Posterior vena cava (tissue), 2 donors: ENCODE results near the gene ARFGAP3. TPM values are rescaled to one million over a fixed set of nuclear protein-coding genes. Genes with fewer than 3 reads are reported as not detected.

ENCODE experiments used
- DNase-seq: peaks from one replicate; pipeline ENCODE4 v3.0.0-alpha.2; 2020; ENCODE audit warnings: low spot score
- intact Hi-C, 2 donors: fragments of 100-400 bp; cut with DNase I; formaldehyde crosslinking; loops; one replicate each; pipeline versions ENCODE4 v1.14.1 to v1.14.2; 2022 to 2023
- long read RNA-seq, 2 donors: library from polyadenylated mRNA; unstranded; transcript quantifications; one replicate each; pipeline ENCODE4 v2.0.0, GENCODE V29; 2020 to 2021
- total RNA-seq, 2 donors: library from RNA; stranded (reverse); fragmentation: NEBNext Ultra II Directional; extraction: Animal tissue kit (Norgen Biotek cat#: 25700); gene quantifications; one replicate each; pipeline ENCODE4 v1.2.1, GENCODE V29; 2021
- donor health status: DM: yes; HTN: yes; CAD: no.
- donor health status: DM: yes; HTN: yes; CAD: no.

ARFGAP3 gene, protein sequence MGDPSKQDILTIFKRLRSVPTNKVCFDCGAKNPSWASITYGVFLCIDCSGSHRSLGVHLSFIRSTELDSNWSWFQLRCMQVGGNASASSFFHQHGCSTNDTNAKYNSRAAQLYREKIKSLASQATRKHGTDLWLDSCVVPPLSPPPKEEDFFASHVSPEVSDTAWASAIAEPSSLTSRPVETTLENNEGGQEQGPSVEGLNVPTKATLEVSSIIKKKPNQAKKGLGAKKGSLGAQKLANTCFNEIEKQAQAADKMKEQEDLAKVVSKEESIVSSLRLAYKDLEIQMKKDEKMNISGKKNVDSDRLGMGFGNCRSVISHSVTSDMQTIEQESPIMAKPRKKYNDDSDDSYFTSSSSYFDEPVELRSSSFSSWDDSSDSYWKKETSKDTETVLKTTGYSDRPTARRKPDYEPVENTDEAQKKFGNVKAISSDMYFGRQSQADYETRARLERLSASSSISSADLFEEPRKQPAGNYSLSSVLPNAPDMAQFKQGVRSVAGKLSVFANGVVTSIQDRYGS
- 10 to 100 TPM; 36.9 to 53.0 TPM for total RNA-seq
- long read RNA-seq, donor 1, transcript ARFGAP3-201 (16 exons, 2,857 nt) = major isoform, 34 of 41 reads
- long read RNA-seq, donor 1, partial matches to known transcripts = 4 of 41 reads
- long read RNA-seq, donor 1, other reads (novel, unspliced or antisense) = 3 of 41 reads
- long read RNA-seq, donor 2, transcript ARFGAP3-201 (16 exons, 2,857 nt) = major isoform, 79 of 133 reads
- long read RNA-seq, donor 2, partial matches to known transcripts = 22 of 133 reads
- long read RNA-seq, donor 2, other reads (novel, unspliced or antisense) = 31 of 133 reads

DNA sequence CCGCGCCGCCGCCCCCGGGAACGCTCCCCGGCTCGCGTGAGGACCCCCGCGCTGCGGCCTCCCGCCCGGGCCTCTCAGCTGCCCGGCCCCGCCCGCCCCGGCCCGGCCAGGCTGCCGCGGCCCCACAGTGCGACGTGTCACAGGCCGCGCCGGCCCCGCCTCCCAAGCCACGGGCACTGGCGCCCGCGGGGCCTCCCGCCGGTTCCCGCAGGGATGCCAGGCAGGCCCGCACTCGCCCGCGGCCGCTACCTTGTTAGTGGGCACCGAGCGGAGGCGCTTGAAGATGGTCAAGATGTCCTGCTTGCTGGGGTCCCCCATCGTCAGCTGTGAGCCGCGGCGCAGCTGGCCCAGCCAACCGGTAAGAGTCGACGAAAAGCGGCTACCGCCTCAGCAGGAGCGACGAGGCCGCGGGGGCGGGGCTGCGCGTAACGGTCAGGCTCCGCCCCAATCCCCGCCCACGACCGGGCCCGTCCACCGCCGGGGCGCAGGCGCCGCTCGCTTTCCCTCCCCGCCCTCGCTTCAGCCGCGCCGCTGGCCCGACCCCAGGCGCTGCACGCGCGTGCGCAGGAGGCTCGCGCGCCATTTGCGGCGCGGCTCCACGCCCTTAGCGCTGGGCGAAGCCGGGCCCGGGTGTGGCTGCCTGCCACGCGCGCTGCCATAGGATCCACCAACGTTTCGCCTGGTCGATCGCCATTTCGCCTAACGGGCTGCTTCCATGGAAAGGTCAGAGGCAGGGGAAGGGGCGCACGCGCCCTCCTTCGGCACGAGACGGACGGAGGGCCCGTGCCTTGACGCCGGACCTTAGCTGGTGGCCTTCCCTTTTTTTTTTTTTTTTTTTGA, at the start of gene ARFGAP3:
Gene ARFGAP3, minus strand, starts transcription at position 409 of the 840 bp plus-strand sequence. Its CDS starts 91 bp downstream, at position 318.
- peak; percentile 98 for DNase-seq
- intact Hi-C loops = no loop called here

DNA sequence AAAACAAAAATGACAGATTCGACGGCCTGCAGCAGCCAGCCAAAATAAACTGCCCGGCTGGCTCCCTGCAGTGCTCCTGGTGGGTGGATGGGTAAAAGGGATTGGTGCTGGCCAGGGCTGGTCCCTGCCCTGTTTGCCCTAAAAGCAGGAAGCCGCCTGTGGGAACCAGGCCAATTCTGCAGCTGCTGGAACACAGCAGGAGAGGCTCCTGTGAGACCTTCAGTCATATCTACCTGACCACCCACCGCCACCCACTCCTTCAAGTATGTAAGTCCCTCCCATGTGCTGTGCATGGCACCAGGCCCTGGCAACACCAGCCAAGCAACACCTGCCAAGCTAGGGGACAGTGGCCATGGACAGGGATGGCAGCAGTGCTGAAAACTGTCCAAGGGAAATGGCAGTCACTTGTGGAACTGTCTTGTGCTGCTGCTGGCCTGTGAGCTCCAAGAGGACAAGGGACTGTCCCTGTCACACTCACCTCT, 48.7 kb upstream of the ARFGAP3 start:
- intact Hi-C loops = no loop called here
- DNase-seq = no peak

DNA sequence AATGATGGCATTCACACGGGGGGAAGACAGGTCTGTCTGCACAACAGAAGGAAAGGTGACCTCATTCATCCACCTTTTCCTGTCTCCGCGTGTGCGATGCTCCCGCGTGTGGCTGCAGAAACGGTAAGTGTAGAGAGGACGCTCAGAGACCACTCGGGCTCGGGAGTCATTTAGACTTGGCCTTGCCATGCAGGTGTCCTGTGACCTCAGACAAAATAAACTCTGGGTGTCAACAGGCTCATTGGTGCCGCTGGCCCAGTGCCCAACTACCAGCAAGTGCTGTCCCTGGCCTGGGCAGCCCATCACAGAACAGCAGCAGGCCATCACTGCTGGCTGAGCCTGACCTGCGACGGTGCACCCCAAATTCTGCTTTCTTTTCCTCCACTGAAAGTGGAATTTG, 48.1 kb upstream of the ARFGAP3 start:
- intact Hi-C loops = no loop called here

DNA sequence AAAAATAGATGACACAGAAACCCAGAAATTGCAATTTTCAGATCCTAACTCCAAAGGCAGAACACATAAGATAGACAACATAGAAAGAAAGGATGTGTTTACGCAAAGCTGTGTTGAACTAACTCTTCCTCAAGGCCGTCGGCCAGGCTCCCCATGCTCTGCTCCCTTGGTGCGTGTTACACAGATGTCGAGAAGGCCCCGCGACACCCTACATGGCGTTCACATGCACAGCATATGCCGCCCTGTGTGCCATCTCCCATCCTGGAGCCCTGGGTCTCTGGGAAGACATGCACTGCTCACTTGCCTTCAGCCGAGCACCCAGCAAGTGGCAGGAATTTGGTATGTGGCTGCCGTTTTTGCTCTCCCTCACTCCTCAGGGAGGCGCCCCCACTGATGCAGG, 47.0 kb upstream of the ARFGAP3 start:
- no peak for DNase-seq
- intact Hi-C loops = no loop called here

More for the DNA sequence above, 48.1 kb upstream of the ARFGAP3 start:
- DNase-seq = no peak

DNA sequence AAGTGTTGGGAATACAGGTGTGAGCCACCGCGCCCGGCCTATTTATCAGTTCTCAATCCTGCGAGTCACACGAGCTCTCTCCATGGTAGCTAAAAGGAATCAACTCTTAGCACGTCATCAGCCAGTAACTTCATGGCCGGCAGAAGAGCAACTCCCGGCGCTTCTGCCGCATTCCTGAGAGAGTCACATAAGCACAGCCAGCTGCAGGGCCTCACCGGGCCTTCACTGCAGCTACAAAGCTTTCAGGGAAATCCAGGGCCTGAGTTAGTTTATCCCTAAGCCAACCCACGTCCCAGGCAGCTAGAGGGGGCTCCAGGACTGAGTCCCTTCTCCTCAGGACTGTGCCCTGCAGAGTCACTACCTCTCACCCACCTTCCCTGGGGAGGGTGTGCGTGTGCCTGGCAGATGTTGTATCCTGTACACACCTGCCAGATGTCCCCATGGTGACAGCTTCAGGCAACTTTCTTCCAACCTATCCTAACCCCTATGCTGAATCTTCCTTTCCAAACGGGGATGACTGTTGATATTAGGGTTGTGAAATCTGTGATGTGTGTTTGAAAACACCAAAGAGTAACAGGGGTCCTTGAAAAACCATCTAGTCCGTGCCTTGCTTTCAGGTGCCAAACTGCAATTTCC, 45.9 kb upstream of the ARFGAP3 start:
- intact Hi-C loops = no loop called here
- DNase-seq = no peak

DNA sequence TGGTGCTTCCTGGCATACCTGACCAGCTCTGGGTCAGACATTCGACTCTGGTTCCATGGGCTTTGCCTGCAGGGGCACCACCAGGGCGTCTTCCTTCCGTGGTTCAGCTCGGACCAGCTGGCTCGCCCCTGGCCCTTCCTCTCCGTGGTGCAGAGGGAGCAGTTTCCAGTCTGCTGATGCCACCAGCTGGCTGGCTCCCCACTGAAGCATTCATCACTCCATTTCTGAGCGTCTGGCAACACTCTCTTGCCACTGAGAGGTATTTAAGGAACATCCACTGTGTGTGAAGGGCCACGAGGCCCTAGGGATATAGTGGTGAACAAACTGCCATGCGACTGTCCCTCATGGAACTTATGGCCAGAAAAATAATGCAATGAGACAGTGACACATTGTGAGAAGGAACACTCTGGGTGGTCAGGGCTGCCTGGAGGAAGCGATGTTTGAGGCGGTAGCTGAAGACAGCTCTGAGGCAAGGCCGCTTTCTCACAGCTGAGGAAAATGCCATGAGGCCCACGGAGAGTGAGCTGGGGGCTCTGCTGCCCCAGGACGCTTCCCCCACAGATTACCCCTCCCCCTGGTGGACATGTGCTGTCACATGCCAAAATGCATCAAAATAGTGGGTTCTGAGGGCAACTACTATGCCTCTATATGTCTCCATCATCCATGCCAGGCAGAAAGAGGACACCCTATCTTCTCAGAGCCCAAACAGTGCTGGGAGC, 44.9 kb upstream of the ARFGAP3 start:
- intact Hi-C loops = no loop called here
- no peak for DNase-seq

DNA sequence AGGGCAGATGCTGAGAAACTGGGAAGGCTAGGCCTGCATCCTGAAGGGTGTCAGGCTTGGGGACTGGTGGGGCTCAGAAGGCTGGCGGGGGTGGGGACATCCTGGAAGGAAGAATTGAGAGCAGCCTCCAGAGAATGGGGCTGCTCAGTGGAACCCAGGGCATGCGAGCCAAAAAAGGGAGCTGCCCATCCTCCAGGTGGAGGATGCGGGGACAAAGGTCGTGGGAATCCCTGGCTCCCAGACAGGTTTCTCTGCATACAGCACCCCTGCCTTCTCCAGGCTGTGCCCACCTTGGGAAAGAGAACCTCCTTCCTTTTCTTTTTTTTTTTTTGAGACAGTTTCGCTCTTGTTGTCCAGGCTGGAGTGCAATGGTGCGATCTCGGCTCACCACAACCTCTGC, 40.9 kb upstream of the ARFGAP3 start:
- no peak for DNase-seq
- intact Hi-C loops = no loop called here

DNA sequence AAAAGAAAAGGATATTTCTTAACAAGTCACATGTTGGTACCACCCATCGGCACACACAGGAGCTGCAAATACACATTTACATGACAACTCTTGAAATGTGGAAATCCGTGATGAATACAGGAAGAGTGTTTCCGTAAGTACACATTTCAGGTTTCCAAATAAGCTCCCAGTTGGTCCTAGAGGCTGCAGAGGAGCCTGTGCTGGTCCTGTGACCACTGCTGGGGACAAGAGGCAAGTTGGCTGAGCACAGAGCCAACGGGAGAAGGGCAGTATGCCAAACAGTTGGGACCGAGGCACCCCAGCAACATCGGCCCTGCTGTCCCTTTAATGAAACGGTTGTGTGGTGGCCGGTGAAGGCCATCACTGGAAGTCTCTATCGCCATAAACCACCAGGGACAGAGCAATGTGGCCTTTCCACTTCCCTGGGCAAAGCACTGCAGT, 38.5 kb upstream of the ARFGAP3 start:
- no peak for DNase-seq
- intact Hi-C loops = no loop called here

DNA sequence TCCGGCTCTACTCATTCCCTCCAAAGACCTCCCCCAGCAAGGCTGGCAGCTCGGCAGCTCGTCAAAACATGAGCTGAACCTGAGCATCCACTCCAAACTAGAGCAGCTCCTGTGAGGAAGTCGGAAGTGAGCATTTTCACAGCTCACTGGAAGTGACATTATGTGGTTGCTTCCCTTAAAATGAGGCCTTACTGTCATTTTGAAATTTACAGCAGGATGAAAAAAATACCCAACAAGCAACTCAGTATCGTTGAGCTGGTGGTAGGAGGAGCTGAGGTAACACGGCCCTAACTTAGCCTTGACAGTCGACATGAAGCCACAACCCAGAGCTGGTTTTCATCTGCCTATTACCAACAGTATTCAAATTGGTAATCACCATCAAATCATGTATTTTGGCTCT, 38.0 kb upstream of the ARFGAP3 start:
- intact Hi-C loops = no loop called here
- no peak for DNase-seq

DNA sequence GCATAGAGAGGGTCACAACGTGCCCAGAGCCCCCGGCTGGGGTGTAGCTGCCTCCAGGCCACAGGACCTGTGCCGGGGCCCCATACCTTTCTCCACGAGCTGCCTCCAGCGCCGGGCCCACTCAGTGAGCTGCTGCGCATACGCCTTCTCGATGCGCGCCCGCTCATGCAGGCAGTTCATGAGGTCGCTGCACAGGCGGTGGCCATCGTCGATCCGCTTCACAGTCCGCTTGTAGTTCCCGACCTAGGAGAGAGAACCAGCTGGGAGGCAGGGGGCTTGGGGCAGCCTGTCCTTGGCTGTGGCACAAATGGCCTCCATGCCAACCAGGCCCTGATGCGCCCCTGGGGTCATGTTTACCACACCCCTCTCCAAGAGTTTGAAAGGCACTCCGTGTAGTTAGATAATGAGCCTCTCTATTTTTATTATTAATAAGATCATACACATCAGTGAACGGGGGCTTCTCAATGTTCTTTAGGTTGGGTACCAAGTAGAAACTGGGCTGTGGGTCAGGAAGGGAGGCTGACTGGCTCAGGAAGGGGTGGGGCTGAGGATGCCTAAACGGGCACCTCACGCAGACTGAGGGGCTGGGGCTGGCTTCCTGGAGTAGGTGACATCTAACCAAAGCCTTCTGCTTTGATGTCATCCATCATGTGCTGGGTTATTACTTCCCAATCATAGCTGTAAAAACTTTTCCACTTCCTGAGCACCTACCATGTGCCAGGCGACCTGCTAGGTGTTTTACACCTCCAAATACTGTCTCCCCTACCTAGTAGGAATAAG, 36.5 kb upstream of the ARFGAP3 start:
- DNase-seq = no peak
- intact Hi-C loops = no loop called here

DNA sequence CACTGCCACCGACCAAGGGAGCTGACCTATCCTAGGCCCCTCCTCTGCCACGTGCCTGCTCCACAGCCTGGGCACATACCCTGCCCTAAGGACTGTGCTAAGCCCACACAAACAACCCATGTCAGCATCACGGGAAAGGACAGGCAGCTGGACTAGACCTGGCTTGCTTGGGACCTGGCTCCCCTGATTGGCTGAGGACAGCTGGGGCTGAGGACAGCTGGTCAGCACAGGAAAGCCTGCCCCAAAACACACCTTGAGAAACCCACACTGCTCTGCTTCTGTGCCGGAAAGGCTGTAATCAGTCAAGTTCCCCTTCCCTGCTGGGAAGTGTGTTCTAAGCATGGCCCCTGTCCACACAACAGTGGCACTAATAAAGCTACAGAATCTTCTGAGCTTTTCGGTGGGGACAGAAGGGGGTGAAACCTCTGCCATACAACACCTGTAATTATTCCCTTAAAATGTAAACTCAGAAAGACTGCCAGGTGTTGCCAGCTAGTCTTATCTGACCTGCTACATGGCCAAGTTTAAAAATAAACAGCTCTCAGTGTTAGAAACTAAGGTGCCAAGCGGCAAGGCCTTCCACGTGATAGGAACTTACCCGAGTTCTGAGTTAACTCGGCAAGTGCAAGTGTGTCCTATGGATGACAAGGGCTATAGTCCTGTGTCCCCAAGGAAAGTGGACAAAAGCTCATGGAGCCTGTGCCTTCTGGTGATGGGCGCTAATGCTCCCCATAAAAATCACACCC, 35.7 kb upstream of the ARFGAP3 start:
- DNase-seq = no peak
- intact Hi-C loops = no loop called here

DNA sequence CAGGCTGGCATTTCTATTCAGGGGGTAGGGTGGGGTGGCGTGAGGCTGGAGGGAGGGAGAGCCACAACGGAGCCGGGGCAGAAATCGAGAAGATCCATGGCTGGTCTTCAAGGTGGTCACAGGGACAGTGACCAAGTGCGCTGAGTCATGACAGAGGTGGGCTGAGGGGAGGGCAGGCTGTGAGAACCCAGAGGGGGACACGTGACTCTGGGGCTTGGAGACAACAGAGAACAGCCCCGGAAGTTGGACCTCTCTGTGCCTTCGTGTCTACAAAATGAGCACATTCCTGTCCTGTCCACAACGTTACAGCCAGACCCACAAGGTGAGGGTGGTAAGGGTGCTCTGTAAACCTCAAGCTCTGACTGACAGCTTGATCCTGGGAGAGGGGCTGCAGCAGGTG, 35.1 kb upstream of the ARFGAP3 start:
- no peak for DNase-seq
- intact Hi-C loops = no loop called here

DNA sequence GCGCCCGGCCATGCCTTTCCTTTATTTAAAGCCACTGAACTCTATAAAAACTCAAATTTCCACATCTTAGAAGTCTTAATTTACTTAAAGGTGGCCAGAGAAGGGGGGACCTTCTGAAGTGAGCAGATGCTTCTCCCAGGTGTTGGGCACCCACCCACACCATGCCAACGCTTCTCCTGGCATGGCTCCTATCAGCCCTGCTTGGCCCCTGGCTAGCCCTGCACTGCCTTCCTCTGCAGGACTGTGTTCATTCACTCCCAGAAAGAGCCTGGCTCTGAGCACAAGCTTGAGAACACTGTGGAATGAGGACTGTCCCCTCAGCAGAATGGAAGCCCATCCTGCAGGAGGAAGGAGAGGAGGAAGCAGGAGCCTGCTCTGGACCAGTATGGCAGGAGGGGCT, 34.6 kb upstream of the ARFGAP3 start:
- DNase-seq = no peak
- intact Hi-C loops = no loop called here

DNA sequence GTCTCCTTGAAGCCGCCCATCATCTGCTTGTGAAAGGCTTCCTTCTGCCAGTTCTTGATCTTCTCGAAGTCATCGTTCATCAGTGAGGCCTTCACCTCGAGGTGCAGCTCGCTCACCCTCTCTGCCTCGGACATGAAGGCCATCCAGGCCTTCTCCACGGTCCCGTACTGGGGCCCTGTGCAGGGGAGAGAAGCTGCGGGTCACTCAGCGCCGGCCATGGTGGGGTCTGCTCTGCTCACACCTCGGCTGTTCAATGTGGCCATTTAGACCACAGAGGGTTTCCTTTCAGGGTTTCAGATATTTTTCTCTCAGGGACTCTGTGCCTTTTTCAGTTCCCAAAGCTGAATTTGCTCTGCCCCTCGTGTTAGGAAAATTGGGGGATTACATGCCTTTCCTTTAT, 33.9 kb upstream of the ARFGAP3 start:
- intact Hi-C loops = no loop called here
- DNase-seq = no peak

DNA sequence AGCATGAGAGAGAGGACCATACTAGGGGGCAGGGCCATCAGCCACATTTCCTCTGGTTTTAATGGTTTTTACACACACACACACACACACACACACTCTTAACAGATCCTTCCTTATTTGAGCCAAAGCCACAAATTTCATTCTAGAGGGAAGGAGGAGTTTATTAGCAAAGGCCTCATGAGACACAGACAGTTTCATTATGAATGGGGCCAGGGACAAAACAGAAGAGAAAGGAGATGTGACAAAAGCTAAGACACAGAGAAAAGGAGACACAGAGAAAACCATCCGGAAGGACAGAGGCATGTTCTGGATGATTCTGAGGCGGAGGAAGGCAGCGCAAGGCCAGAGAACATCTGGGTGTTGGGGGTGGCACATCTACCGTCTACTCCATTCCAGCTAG, 32.2 kb upstream of the ARFGAP3 start:
- intact Hi-C loops = no loop called here
- DNase-seq = no peak

DNA sequence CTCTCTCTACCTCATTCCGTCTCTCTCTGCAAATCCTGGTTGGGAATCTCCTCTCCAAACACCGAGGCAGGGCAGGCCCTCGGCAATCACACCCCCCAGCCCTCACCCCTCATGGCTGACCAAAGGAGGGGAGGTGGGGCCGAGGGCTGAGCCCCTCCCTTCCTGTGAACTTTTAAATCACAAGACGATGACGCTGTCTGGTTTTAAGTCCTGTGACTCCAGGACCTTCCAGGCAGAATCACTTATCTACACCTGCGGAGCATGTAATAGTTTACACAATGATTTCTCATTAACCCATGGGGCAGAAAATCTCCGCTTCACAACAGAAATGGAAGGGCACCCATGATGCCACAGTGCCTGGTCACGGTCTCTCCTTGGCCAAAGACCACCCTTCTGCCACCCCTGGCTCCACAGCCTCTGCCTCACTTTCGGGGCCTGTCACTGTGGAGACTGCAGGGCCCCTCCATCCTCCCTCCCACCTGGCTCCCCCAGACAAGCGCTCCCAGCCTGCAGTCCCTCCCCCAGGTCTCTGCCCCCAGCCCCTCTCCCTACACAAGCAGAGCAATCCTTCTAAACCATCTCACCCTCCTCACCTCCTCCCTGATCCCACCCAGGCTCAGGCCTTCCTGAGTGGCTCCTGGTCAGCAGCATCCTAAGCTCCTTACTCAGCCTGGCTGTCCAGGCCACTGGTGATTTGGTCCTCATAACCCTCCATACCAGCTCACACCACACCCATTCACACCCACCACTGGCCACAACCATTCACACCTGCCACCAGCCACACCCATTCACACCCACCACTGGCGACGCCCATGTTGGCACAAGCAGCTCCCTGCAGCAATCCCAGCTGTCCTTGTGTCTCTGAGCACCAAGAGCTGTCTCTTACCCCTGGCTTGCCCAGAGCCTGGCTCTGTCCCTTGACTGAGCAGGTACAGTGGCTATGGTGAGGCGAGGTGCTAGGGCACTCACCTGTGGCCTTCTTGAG, 30.7 kb upstream of the ARFGAP3 start:
- intact Hi-C loops = no loop called here

More for the DNA sequence above, 30.7 kb upstream of the ARFGAP3 start:
- no peak for DNase-seq
